WERI-Rb-1 (cell line): Measurements from ENCODE around the gene ADPRH.

Experiments
- DNase-seq: peaks from one replicate; pipeline ENCODE4 v3.0.0-alpha.2; 2020
- H3K27ac ChIP-seq: fragments of 250-450 bp; sonication (Bioruptor Pico); 2 replicates; pipeline ENCODE4 v1.5.1; 2020; ENCODE audit warnings: mild to moderate bottlenecking, moderate library complexity
- H3K27me3 ChIP-seq: fragments of 250-450 bp; sonication (Bioruptor Pico); 2 replicates; pipeline ENCODE4 v1.5.1; 2021; ENCODE audit warnings: mild to moderate bottlenecking, low read depth, moderate library complexity; ENCODE audit not compliant: insufficient read depth, severe bottlenecking
- H3K36me3 ChIP-seq: fragments of 250-450 bp; sonication (Bioruptor Pico); 2 replicates; pipeline ENCODE4 v1.5.1; 2020; ENCODE audit warnings: mild to moderate bottlenecking, moderate library complexity
- H3K4me3 ChIP-seq: 2 replicates; pipeline ENCODE4 v1.5.1; 2011; ENCODE audit warnings: low read depth, mild to moderate bottlenecking, control low read depth, low read length
- H3K9me3 ChIP-seq: fragments of 250-450 bp; sonication (Bioruptor Pico); 2 replicates; pipeline ENCODE4 v1.5.1; 2021; ENCODE audit warnings: mild to moderate bottlenecking, moderate library complexity; ENCODE audit not compliant: severe bottlenecking
- TF ChIP-seq, protein P1 (sequence below): IDR thresholded peaks from 2 replicates; pipeline ENCODE4 v1.5.1; 2011; ENCODE audit warnings: low read depth, mild to moderate bottlenecking, control low read depth, inconsistent platforms, low read length

ADPRH gene

DNA sequence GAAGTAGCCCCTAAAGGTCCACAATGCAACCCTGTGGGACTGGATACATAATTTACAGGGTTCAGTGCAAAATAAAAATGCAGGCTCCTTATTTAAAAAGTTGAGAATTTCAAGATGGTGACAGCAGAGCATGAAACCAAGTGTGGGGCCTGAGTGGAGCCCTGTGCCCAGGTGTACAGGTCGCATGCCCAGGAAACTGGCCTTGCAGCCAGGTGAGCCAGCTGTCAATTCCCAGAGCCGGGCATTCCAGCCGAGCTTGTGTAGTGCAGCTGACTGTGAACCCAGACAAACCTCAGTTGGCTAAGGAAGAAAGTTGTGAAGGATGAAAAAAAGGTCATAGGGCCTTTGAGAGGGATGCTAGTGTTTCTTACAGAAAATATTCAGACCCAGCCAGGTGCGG lies 53.5 kb downstream of the ADPRH start:
- no peak overlapping the region for H3K4me3 ChIP-seq
- H3K27ac ChIP-seq: no peak overlapping the region
- TF ChIP-seq, protein P1, sequence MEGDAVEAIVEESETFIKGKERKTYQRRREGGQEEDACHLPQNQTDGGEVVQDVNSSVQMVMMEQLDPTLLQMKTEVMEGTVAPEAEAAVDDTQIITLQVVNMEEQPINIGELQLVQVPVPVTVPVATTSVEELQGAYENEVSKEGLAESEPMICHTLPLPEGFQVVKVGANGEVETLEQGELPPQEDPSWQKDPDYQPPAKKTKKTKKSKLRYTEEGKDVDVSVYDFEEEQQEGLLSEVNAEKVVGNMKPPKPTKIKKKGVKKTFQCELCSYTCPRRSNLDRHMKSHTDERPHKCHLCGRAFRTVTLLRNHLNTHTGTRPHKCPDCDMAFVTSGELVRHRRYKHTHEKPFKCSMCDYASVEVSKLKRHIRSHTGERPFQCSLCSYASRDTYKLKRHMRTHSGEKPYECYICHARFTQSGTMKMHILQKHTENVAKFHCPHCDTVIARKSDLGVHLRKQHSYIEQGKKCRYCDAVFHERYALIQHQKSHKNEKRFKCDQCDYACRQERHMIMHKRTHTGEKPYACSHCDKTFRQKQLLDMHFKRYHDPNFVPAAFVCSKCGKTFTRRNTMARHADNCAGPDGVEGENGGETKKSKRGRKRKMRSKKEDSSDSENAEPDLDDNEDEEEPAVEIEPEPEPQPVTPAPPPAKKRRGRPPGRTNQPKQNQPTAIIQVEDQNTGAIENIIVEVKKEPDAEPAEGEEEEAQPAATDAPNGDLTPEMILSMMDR: no peak
- no peak for DNase-seq
- H3K9me3 ChIP-seq: no peaks in the 10 kb centered on the region
- H3K36me3 ChIP-seq: no peaks in the 10 kb centered on the region
- no peaks in the 10 kb centered on the region for H3K27me3 ChIP-seq

DNA sequence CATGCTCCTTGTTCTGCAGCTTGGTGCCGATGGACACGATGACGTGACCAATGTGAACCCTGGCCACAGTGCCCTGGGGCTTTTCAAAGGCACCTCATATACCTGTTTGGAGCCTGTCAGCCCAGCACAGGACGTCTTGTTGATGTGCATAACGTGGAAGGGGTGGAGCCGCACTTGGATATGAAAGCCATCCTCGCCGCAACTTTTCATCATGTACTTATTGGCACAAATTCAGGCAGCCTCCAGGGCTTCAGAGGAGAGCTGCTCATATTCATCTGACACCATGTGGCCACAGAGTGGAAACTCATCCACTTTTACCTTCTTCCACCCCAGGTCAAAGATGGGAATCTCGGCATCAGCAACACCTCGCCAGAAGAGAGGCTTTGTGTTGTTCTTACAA lies 56.4 kb downstream of the ADPRH start:
- TF ChIP-seq, protein P1: no peak
- no peaks in the 10 kb centered on the region for H3K27me3 ChIP-seq
- no peaks in the 10 kb centered on the region for H3K9me3 ChIP-seq
- no peak overlapping the region for H3K27ac ChIP-seq
- no peak for DNase-seq
- H3K36me3 ChIP-seq: no peaks in the 10 kb centered on the region
- no peak overlapping the region for H3K4me3 ChIP-seq

DNA sequence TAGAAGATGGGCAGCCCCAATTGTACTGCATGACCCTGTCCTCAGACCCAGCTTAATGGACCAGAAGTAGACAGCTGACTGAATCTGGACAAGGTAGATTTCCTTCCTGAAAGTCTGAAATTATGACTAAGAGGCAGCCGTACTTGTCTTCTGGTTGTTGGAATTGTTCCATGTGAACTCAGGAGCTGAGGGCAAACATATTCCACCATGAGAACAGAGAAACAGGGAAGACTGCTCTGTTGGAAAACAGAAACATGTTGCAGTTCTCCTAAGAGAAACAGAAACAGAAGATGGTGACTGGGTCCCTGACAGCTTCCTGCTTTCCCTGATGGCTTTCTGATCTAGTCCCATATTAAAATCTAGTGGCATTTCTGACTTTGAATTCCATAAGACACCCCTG lies 57.0 kb downstream of the ADPRH start:
- Histone ChIP-seq H3K27me3 (no peaks in the 10 kb centered on the region), H3K9me3 (no peaks in the 10 kb centered on the region), H3K36me3 (no peaks in the 10 kb centered on the region), H3K4me3 (no peak overlapping the region), H3K27ac (no peak overlapping the region)
- DNase-seq: no peak
- TF ChIP-seq, protein P1: no peak

DNA sequence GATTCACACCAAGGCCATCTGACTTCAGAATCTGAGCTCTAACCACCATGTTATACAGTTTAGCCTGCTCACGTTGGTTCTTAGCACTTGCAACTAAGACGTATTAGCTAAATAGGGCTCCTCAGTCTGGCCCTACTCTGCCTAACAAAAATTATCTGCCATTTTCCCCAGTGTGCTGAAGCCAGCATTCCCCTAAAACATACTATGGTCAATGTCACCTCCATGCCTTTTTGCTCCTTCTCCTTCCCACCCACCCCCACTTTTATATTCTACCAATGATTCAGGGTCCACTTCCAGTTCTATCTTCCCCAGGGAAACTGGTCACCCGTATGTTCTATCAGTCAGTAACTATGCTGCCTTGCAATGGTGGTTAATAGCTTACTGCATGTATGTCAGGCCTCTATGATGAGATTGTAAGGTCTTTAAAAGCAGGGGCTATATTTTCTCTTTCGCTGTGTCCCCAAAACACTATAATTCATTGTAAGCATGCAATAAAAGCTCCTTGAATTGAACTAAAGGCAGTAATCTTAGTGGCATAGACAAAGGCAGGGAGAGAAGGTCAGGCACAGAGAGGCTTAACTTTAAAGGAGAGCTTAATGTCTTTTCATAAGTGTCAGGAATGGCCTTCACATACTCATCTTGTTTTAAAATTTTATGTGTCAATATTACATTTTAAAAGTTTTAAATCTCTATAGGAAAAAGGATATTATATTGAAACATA lies 57.8 kb downstream of the ADPRH start:
- no peak overlapping the region for H3K4me3 ChIP-seq
- no peaks in the 10 kb centered on the region for H3K9me3 ChIP-seq
- TF ChIP-seq, protein P1: no peak
- no peaks in the 10 kb centered on the region for H3K36me3 ChIP-seq
- no peak for DNase-seq
- peak overlapping the region; percentile 89 for H3K27ac ChIP-seq
- H3K27me3 ChIP-seq: no peaks in the 10 kb centered on the region

DNA sequence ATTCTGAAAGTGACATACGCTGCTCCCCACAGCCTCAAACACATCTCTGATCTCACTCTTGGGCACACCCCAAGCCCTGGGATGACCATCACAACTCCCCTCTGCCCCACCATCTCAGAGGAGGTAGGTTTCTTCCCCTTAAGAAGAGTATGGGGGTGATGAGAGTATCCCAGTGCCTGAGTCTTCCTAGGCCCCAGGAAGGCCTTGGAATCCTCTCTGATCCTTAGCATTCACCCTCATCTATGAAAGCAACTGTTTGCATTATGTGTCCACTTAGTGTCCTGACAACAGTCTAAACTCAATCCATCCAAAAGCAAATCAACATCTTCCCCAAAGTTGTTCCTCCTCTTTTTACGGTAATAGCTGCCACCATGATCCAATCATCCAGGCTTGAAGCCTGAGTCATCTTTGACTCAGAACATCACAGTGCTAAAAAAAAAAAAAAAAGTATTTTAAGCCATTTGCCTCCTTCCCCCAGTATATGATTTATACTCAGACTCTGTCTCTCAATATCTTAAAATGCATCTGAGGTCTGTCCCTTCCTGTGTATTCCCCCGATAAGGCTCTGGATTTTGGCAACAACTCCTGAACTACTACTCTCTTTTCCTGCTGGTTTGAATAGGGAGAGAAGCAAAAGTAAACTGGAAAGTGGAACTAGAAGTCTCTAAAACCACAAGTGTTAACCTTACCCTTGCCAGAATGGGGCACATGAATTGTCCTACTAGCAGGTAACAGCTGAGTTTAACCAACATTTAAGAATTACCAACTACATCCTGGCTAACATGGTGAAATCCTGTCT lies 58.6 kb downstream of the ADPRH start:
- no peaks in the 10 kb centered on the region for H3K9me3 ChIP-seq
- H3K27ac ChIP-seq: peak overlapping the region; percentile 89
- no peak for DNase-seq
- no peaks in the 10 kb centered on the region for H3K36me3 ChIP-seq
- TF ChIP-seq, protein P1: no peak
- H3K27me3 ChIP-seq: no peaks in the 10 kb centered on the region
- no peak overlapping the region for H3K4me3 ChIP-seq
